ENCODE results near the gene ANKRD34C.
"Not testable (repeated sequence)": the region's sequence is repeated elsewhere in the genome, so short reads cannot be mapped to it uniquely, and the experiment has no call there.

ANKRD34C gene

GRCh38 chr15:79311901-79312553, 29.5 kb downstream of the ANKRD34C start:
- no peak for DNase-seq

DNA sequence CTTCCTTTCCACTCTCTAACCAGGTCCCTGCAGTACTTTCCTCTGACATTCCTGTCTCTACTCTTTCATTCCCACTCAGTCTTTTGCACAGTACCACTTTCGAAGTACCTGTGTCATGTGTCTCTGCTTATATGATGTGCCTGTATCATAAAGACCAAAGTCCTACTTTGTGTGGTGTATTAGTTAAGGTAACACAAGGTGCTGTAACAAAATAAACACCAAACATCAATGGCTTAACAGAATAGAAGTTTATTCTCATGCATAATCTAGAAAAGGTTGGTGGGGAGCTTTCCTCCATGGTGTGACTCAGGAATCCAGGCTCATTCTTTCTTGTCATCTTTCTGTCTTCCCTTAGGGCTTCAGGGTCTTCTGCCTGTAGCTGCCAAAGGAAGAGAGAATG, 31.7 kb downstream of the ANKRD34C start:
- DNase-seq, result no peak

DNA sequence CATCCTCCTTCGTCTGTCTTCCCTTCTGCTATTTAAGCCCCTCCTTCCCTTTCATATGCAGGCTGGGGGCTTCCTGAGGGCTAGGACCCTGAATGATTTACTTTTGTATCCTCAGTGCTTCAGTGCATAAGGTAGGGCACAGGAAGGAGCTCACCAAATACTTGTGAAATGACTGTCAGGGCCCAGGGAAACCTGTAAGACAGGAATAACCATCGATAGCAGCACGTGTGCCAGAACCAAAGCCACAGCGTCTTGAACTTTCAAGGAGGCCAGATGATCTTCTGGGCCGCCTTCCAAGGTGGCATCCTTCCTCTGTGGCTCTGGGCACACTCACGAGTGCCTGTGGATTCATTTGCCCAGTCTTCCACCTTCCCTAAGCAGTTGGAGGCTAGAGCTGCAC, 32.3 kb downstream of the ANKRD34C start:
- DNase-seq, result no peak

DNA sequence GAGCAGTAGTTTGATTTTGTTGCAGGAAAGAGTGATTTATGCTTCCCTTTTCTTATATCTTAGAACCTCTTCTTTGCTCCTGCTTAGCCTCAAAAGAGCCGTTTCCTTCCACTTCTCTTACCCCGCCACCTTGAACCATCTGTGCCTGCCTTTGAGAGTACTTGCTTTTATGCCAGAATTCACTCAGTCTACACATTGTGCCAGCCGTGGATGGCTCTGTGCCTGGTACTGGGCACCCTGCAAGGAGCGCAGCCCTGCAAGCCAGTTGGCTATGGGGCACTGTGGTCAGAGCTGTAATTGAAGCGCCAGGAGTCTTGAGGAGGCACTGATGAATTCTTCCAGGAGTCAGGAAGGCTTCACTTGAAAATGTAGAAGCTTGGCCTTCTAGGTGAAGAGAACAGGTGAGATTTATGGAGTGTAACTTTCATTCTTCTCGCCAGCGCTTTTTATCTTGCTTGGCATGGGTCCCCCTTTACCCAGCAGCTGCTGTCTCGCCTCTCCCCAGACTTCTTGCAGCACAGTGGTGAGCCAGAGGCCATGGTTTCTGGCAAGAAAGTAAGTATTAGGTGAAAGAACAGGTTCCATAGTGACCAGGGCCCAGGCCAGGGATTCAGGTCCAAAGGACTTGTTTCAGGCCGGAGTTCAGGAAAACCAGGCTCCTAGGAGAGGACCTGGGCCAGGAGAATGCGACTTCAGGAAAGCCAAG, 33.3 kb downstream of the ANKRD34C start:
- no peak for DNase-seq

DNA sequence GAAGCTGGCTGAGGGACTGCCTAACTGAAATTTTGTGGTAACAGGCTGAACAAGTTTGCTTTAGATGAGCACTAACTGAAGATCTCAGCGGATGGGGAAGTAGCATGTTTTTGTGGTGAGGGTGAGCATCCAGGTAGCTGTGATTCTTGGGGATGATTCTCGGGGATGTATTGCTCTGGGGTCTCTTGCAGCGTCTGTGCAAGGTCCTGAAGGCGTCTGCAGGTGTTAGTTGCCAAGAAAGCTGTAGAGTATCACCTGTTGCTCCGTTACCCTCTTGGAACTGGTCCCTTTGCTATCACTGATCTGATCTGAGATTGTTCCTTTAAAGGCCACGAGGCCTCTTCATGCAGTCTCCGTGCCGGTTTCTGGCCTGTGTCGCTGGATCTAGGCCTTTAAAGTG, 34.3 kb downstream of the ANKRD34C start:
- DNase-seq, result no peak

DNA sequence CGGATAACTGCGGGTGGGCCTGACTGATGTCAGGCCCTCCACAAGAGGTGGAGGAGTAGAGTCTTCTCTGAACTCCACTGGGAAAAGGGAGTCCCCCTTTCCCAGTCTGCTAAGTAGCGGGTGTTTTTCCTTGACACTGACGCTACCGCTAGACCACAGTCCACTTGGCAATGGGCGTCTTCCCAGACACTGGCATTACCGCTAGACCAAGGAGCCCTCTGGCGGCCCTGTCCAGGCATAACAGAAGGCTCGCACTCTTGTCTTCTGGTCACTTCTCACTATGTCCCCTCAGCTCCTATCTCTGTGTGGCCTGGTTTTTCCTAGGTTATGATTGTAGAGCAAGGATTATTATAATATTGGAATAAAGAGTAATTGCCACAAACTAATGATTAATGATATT, 37.5 kb downstream of the ANKRD34C start:
- DNase-seq, result not testable (repeated sequence)

DNA sequence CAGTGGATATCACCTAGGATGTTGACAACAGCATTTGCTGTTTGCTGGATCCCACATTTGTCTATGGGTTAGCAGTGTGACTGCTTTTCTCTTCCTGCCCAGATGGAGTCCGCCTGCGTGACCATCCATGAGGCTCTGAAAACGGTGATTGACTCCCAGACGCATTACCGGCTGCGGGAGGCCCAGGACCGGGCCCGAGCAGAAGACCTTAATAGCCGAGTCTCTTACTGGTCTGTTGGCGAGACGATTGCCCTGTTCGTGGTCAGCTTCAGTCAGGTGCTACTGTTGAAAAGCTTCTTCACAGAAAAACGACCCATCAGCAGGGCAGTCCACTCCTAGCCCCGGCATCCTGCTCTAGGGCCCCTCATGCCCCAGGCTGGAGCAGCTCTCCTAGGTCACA, 39.4 kb downstream of the ANKRD34C start:
- no peak for DNase-seq

DNA sequence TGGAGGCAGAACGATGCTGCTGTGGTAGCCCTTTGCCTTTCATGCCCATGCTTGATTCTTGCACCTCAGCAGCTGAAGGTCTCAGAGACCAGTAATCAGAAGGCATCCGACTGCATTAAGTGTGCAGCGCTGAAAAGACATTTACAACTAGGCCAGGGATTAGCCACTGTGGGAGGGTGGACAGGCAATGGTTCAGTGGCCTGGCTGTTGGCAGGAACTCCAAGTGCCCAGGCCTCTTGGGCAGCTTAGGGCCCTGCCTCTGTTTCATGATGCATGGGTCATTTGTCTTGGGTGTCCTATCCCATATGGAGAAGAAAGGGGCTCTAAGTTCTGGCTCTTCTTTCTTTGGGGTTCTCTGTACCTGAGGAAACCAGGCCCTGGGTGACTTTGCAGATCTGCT, 39.8 kb downstream of the ANKRD34C start:
- no peak for DNase-seq

DNA sequence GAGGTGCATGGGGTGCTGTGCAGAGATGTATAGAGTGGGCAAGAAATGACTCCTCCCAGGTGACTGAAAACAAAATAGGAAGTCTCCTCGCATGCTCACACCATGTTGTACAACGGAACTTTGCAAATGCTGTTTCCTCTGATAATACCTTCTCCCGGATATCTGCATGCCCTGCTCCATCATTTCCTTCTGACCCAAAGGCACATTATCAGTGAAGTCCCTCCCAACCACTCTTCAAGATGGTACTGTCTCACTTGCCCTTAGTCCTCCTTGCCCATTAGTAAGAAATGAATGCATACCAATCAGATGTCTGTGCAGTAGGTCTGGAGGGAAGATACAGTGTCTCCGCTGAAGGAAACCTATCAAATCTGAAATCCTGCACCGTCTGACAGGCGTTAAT, 40.4 kb downstream of the ANKRD34C start:
- no peak for DNase-seq

DNA sequence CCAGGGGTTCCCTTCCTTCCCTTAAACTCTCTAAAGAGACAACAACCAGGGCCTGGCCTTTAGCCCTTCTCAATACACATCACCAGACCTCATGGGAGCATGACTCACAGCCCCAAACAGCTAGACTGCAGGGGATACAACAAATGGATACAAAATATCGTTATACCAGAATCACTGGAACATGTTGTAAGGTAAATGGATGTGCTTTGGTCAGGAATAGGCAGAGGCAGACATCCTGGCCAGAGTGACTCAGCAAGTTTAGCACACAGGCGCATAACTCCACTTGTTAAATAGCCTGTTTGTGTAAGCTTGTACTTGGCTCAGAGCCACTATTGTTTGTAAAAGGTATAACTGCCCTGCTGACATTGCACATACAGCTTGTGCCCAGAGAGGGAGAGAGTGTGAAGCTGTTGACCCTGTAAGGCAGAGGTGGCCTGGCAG, 46.7 kb downstream of the ANKRD34C start:
- DNase-seq, result no peak
